ENCODE data around the gene SLC27A5. TPM values are rescaled to one million over a fixed set of nuclear protein-coding genes. Genes with fewer than 3 reads are reported as not detected.
"Not testable (repeated sequence)": the region's sequence is repeated elsewhere in the genome, so short reads cannot be mapped to it uniquely, and the experiment has no call there.

The SLC27A5 gene
- total RNA-seq, 1 experiment from 2014 or later: 0.16 TPM

- in situ Hi-C loops (cut with HindIII; ENCODE audit: low pct_unique_long_range_greater_than_20kb, low sequenced_read_pairs): no loop called here
- no peak for DNase-seq (ENCODE audit: low read depth, low spot score)
Measured at GRCh38 chr19:58551577-58552471, 40.0 kb upstream of the SLC27A5 start.

DNA sequence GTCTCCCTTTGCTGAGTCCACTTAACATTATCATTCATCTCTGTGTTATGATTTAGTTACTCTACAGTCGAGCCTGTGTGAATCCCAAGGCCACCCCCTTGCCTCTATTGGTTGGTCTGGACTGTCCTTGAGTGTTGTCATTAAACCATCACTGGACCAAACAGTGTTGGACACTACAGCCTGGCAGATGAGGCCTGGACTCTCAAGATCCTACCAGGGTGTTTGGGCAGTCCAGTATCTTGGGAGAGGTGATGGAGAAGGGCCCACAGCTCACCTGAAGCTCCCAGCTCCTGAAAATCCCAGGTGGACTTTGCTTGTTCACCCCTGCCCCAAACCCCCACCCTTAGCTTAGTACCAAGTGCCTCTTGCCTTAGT, 39.3 kb upstream of the SLC27A5 start:
- no peak for DNase-seq (ENCODE audit: low read depth, low spot score)
- in situ Hi-C loops (cut with HindIII; ENCODE audit: low pct_unique_long_range_greater_than_20kb, low sequenced_read_pairs): no loop called here

DNA sequence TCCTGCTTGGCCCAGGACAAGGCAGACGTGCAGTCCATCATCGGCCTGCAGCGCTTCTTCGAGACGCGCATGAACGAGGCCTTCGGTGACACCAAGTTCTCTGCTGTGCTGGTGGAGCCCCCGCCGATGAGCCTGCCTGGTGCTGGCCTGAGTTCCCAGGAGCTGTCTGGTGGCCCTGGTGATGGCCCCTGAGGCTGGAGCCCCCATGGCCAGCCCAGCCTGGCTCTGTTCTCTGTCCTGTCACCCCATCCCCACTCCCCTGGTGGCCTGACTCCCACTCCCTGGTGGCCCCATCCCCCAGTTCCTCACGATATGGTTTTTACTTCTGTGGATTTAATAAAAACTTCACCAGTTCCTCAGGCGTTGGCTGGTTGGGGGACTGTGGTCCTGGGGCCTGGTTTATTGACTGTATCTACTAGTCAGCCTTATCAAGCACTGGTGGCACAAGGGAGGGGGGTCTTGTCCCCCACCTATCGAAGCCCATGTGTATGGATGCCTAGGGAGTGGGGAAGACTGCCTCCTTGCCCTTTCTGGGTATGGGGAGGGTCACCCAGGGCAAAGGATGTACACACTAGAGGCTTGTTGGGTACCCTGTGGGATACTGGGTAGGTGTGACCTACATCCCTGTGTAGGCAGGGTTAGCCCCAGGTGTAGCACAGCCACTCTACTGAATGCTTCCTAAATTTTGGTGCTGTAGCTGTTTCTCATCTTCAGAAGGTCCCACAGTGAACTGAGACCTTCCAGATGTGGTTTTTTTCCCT, 38.8 kb upstream of the SLC27A5 start:
- in situ Hi-C loops (cut with HindIII; ENCODE audit: low pct_unique_long_range_greater_than_20kb, low sequenced_read_pairs): no loop called here
- DNase-seq (ENCODE audit: low read depth, low spot score): no peak

- DNase-seq (ENCODE audit: low read depth, low spot score): no peak
- in situ Hi-C loops (cut with HindIII; ENCODE audit: low pct_unique_long_range_greater_than_20kb, low sequenced_read_pairs): no loop called here
Measured at GRCh38 chr19:58549664-58550361, 38.0 kb upstream of the SLC27A5 start.

DNA sequence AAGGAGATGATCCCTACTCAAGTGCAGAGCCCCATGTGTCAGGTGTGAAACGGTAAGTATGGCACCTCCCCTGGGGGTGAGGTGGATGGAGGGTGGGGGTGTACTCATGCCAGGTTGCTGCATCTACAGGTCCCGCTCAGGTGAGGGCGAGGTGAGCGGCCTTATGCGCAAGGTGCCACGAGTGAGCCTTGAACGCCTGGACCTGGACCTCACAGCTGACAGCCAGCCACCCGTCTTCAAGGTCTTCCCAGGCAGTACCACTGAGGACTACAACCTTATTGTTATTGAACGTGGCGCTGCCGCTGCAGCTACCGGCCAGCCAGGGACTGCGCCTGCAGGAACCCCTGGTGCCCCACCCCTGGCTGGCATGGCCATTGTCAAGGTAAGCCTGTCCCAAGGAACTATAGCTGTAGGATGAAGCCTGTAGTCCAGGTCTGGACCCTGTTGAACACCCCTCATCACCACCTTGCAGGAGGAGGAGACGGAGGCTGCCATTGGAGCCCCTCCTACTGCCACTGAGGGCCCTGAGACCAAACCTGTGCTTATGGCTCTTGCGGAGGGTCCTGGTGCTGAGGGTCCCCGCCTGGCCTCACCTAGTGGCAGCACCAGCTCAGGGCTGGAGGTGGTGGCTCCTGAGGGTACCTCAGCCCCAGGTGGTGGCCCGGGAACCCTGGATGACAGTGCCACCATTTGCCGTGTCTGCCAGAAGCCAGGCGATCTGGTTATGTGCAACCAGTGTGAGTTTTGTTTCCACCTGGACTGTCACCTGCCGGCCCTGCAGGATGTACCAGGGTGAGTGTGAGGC, 37.3 kb upstream of the SLC27A5 start:
- in situ Hi-C loops (cut with HindIII; ENCODE audit: low pct_unique_long_range_greater_than_20kb, low sequenced_read_pairs): no loop called here
- DNase-seq (ENCODE audit: low read depth, low spot score): no peak

DNA sequence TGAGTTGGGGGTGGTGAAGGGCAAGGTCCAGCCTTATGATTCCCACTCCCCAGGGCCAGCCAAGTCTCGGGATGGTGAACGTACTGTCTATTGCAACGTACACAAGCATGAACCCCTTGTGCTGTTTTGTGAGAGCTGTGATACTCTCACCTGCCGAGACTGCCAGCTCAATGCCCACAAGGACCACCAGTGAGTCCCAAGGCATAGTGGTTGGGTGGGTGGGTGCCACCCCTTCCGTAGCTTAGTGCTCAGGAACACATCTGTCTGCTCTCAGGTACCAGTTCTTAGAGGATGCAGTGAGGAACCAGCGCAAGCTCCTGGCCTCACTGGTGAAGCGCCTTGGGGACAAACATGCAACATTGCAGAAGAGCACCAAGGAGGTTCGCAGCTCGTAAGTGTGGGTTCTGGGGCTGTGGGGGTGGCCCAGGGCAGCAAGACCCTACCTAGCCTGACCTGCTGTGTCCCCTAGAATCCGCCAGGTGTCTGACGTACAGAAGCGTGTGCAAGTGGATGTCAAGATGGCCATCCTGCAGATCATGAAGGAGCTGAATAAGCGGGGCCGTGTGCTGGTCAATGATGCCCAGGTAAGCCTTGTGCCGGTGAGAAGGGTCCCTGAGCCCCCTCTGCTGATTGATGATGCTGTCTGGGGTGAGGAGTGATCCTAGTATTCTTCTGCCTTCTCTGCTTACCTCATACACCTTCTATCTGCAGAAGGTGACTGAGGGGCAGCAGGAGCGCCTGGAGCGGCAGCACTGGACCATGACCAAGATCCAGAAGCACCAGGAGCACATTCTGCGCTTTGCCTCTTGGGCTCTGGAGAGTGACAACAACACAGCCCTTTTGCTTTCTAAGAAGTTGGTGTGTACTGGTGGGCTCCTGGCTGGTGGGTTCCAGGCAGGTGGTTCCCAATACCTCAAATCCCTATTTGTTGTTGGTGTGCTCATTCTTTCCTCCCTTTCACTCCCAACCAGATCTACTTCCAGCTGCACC, 35.8 kb upstream of the SLC27A5 start:
- in situ Hi-C loops (cut with HindIII; ENCODE audit: low pct_unique_long_range_greater_than_20kb, low sequenced_read_pairs): no loop called here
- no peak for DNase-seq (ENCODE audit: low read depth, low spot score)

GRCh38 chr19:58546019-58546530, 34.3 kb upstream of the SLC27A5 start:
- no peak for DNase-seq (ENCODE audit: low read depth, low spot score)
- in situ Hi-C loops (cut with HindIII; ENCODE audit: low pct_unique_long_range_greater_than_20kb, low sequenced_read_pairs): no loop called here

GRCh38 chr19:58545286-58546018, 33.7 kb upstream of the SLC27A5 start:
- in situ Hi-C loops (cut with HindIII; ENCODE audit: low pct_unique_long_range_greater_than_20kb, low sequenced_read_pairs): no loop called here

GRCh38 chr19:58544591-58545285, 32.9 kb upstream of the SLC27A5 start:
- peak; percentile 57 for DNase-seq (ENCODE audit: low read depth, low spot score)
- in situ Hi-C loops (cut with HindIII; ENCODE audit: low pct_unique_long_range_greater_than_20kb, low sequenced_read_pairs): no loop called here

More at GRCh38 chr19:58545286-58546018, 33.7 kb upstream of the SLC27A5 start:
- DNase-seq (ENCODE audit: low read depth, low spot score): no peak

DNA sequence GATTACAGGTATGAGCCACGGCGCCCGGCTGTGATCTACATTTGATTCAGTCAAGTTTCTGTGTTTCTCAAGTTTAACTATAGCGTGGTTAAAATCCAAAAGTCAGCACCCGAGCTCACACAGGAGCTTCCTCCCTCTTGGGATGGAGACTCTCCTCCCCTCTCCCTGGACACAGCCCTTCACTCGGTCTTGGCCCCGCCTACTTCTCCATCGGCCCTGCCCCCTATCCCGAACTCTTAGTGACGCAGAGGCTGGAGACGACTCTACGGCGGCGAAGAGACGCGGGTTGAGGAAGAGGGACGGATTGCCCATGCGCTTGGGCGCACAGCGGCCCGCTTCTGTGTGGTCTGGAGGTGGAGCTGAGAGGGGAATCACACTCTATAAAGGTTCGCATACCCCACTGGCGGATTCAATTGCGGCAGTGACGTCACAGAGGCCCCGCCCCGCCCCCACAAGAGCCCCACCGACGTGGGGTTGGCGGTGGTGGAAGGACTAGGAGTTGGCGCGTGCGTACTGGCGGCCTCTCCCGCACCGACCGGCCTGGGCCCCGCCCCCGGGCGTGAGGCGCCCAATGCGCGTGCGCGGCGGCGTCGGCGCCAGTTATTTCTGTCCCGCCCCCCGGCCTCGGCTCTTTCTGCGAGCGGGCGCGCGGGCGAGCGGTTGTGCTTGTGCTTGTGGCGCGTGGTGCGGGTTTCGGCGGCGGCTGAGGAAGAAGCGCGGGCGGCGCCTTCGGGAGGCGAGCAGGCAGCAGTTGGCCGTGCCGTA, 32.2 kb upstream of the SLC27A5 start, which contains the start of gene TRIM28:
Gene TRIM28, plus strand, starts transcription at position 239 of the 765 bp plus-strand sequence. CDS start 694 bp downstream, outside the sequence.
- in situ Hi-C loops (cut with HindIII; ENCODE audit: low pct_unique_long_range_greater_than_20kb, low sequenced_read_pairs): no loop called here
- DNase-seq (ENCODE audit: low read depth, low spot score): peak; percentile 98

GRCh38 chr19:58542641-58543372, 31.0 kb upstream of the SLC27A5 start:
- in situ Hi-C loops (cut with HindIII; ENCODE audit: low pct_unique_long_range_greater_than_20kb, low sequenced_read_pairs); DNase-seq (ENCODE audit: low read depth, low spot score): not testable (repeated sequence)

- in situ Hi-C loops (cut with HindIII; ENCODE audit: low pct_unique_long_range_greater_than_20kb, low sequenced_read_pairs); DNase-seq (ENCODE audit: low read depth, low spot score): not testable (repeated sequence)
Measured at GRCh38 chr19:58539169-58539559, 27.4 kb upstream of the SLC27A5 start.

GRCh38 chr19:58538257-58539168, 26.7 kb upstream of the SLC27A5 start:
- in situ Hi-C loops (cut with HindIII; ENCODE audit: low pct_unique_long_range_greater_than_20kb, low sequenced_read_pairs): no loop called here
- no peak for DNase-seq (ENCODE audit: low read depth, low spot score)
